Measurements from ENCODE around the gene VKORC1. TPM values are rescaled to one million over a fixed set of nuclear protein-coding genes. Genes with fewer than 3 reads are reported as not detected.
A peak's percentile ranks its signal among the peaks of the same experiment; 100 is the strongest.

The VKORC1 gene
- total and polyA plus RNA-seq, 2 experiments from 2014 or later: 105 to 195 TPM

DNA sequence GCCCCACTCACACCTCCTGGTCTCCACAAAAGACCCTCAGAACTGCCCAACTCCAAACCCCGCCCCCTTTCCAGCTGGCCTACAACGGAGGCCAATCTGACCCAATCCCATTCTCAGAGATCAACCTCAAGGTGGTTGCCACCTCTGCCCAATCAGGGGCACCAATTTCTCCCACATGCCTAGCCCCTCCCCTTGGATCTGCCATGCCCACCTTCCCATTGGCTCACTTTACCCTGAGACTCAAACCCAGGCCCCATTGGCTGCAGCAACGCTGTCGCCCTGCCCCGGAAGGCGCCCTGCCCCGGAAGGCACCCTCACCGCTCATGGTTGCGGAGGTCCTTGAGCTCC is 31.1 kb downstream of the VKORC1 start:
- Histone ChIP-seq H2AFZ (no peak overlapping the region), H3K4me3 (no peak overlapping the region), H3K79me2 (peaks cover 26% of the 10 kb centered on the region), H3K36me3 (replicated peaks; ENCODE audit: insufficient read depth, low read depth) (no peaks in the 10 kb centered on the region), H3K27me3 (no peaks in the 10 kb centered on the region), H3K4me2 (no peak overlapping the region), H3K9me2 (replicated peaks; ENCODE audit: insufficient read depth) (no peaks in the 10 kb centered on the region), H3K4me1 (ENCODE audit: insufficient read depth) (peaks cover 3% of the 10 kb centered on the region), H3K27ac (no peak overlapping the region), H3K9me3 (ENCODE audit: low read depth) (no peaks in the 10 kb centered on the region), H4K20me1 (ENCODE audit: insufficient read depth, poor library complexity, severe bottlenecking) (no peaks in the 10 kb centered on the region)
- no peak for DNase-seq (ENCODE audit: low spot score)
- no peak for TF ChIP-seq EZH2 (IDR thresholded peaks at IDR 0.05; ENCODE audit: borderline replicate concordance)
- TF ChIP-seq EZH2phosphoT487 (IDR thresholded peaks at IDR 0.05; ENCODE audit: low read depth, severe bottlenecking, unreplicated experiment): no peak
- TF ChIP-seq, protein P1, sequence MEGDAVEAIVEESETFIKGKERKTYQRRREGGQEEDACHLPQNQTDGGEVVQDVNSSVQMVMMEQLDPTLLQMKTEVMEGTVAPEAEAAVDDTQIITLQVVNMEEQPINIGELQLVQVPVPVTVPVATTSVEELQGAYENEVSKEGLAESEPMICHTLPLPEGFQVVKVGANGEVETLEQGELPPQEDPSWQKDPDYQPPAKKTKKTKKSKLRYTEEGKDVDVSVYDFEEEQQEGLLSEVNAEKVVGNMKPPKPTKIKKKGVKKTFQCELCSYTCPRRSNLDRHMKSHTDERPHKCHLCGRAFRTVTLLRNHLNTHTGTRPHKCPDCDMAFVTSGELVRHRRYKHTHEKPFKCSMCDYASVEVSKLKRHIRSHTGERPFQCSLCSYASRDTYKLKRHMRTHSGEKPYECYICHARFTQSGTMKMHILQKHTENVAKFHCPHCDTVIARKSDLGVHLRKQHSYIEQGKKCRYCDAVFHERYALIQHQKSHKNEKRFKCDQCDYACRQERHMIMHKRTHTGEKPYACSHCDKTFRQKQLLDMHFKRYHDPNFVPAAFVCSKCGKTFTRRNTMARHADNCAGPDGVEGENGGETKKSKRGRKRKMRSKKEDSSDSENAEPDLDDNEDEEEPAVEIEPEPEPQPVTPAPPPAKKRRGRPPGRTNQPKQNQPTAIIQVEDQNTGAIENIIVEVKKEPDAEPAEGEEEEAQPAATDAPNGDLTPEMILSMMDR (IDR thresholded peaks at IDR 0.05; ENCODE audit: poor library complexity): no peak
- WGBS (ENCODE audit: low lambda C conversion rate, missing lambda C conversion rate): 97% methylated on average over 9 of the region's 9 CpGs

DNA sequence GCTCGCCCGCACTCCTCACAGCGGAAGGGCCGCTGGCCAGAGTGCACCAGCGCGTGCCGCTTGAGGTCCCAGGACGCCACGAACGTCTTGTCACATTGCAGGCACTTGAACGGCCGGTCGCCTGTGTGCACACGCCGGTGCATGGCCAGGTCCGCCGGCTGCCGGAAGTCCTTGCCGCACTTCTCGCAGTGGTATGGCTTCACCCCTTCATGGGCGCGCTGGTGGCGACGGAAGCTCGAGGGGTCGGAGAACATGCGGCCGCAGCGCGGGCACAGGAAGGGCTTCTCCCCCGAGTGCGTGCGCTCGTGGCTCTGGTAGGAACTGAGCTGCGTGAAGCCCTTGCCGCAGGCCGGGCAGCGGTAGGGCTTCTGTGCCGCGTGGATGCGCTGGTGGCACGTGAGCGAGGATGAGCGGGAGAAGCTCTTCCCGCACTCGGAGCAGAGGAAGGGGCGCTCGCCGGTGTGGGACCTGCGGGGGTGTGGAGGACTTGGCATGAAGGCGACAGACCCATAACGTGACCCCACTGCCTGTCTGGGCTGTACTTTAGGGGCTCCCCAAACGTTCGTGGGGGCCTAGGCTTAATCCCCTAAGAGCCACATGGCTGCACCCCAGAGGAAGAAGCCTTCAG is 32.7 kb downstream of the VKORC1 start:
- no peaks in the 10 kb centered on the region for H3K27me3 ChIP-seq
- no peak overlapping the region for H3K4me3 ChIP-seq
- peaks cover 12% of the 10 kb centered on the region for H3K79me2 ChIP-seq
- TF ChIP-seq EZH2 (IDR thresholded peaks at IDR 0.05; ENCODE audit: borderline replicate concordance) (no peak), EZH2phosphoT487 (IDR thresholded peaks at IDR 0.05; ENCODE audit: low read depth, severe bottlenecking, unreplicated experiment) (no peak)
- TF ChIP-seq, protein P1 (IDR thresholded peaks at IDR 0.05; ENCODE audit: poor library complexity): no peak
- H3K27ac ChIP-seq: no peak overlapping the region
- H3K4me1 ChIP-seq (ENCODE audit: insufficient read depth): peaks cover 3% of the 10 kb centered on the region
- WGBS (ENCODE audit: low lambda C conversion rate, missing lambda C conversion rate): 97% methylated on average over 51 of the region's 54 CpGs
- no peaks in the 10 kb centered on the region for H3K9me3 ChIP-seq (ENCODE audit: low read depth)
- no peaks in the 10 kb centered on the region for H4K20me1 ChIP-seq (ENCODE audit: insufficient read depth, poor library complexity, severe bottlenecking)
- DNase-seq (ENCODE audit: low spot score): no peak
- no peak overlapping the region for H3K4me2 ChIP-seq
- H2AFZ ChIP-seq: no peak overlapping the region
- no peaks in the 10 kb centered on the region for H3K9me2 ChIP-seq (replicated peaks; ENCODE audit: insufficient read depth)
- no peaks in the 10 kb centered on the region for H3K36me3 ChIP-seq (replicated peaks; ENCODE audit: insufficient read depth, low read depth)

DNA sequence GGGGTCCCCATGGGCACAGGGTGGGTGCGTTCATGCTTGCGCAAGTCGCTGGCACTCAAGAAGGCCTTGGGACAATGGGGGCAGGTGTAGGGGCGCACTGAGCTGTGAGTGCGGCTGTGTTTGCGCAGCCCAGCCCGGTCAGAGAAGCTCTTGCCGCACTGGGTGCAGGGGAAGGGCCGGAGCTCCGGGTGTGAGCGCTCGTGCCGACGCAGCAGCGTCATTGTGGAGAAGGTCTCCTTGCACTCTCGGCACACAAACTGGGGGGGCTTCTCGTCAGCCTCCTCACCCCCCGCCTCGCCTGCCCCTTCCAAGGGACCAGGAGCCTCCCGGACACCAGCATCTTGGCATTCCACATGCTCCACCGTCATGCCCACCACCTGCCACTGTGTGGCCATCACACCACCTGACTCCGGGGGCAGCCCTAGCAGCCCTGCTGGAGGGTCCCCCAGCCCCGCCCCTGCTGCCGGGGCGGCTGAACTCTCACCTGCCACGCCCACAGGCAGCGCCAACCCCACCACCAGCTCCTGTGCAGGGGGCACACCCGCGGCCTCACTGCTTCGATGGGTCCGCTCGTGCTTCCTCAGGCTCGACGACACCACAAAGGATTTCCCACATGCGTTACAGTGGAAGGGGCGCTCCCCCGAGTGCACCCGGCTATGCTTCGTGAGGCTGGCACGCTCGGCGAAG is 33.3 kb downstream of the VKORC1 start:
- 96% methylated on average over 40 of the region's 42 CpGs for WGBS (ENCODE audit: low lambda C conversion rate, missing lambda C conversion rate)
- no peaks in the 10 kb centered on the region for H3K9me3 ChIP-seq (ENCODE audit: low read depth)
- H3K79me2 ChIP-seq: peaks cover 6% of the 10 kb centered on the region
- no peak overlapping the region for H3K4me3 ChIP-seq
- no peaks in the 10 kb centered on the region for H3K9me2 ChIP-seq (replicated peaks; ENCODE audit: insufficient read depth)
- H3K36me3 ChIP-seq (replicated peaks; ENCODE audit: insufficient read depth, low read depth): no peaks in the 10 kb centered on the region
- H3K27ac ChIP-seq: no peak overlapping the region
- peak; percentile 3 for DNase-seq (ENCODE audit: low spot score)
- H3K4me1 ChIP-seq (ENCODE audit: insufficient read depth): peaks cover 3% of the 10 kb centered on the region
- no peak overlapping the region for H2AFZ ChIP-seq
- H3K4me2 ChIP-seq: no peak overlapping the region
- H4K20me1 ChIP-seq (ENCODE audit: insufficient read depth, poor library complexity, severe bottlenecking): no peaks in the 10 kb centered on the region
- no peak for TF ChIP-seq EZH2 (IDR thresholded peaks at IDR 0.05; ENCODE audit: borderline replicate concordance)
- TF ChIP-seq, protein P1 (IDR thresholded peaks at IDR 0.05; ENCODE audit: poor library complexity): no peak
- no peak for TF ChIP-seq EZH2phosphoT487 (IDR thresholded peaks at IDR 0.05; ENCODE audit: low read depth, severe bottlenecking, unreplicated experiment)
- no peaks in the 10 kb centered on the region for H3K27me3 ChIP-seq
